Activated naive CD4-positive, alpha-beta T cell treated with anti-CD3 and anti-CD28 coated beads, Interleukin-2, amount 50 U/mL, for 24 hours (primary cell): ENCODE results near the gene NEXMIF.
"Not testable (repeated sequence)": the region's sequence is repeated elsewhere in the genome, so short reads cannot be mapped to it uniquely, and the experiment has no call there.

ENCODE experiments used
- H3K27ac Mint-ChIP-seq: one replicate; pipeline ENCODE4 v1.8.0; 2021; ENCODE audit warnings: mild to moderate bottlenecking, mixed read lengths
- H3K27me3 Mint-ChIP-seq: one replicate; pipeline ENCODE4 v1.8.0; 2021; ENCODE audit warnings: mixed read lengths
- H3K36me3 Mint-ChIP-seq: one replicate; pipeline ENCODE4 v1.8.0; 2021; ENCODE audit warnings: mixed read lengths
- H3K4me1 Mint-ChIP-seq: one replicate; pipeline ENCODE4 v1.8.0; 2021; ENCODE audit warnings: mixed read lengths
- H3K4me3 Mint-ChIP-seq: one replicate; pipeline ENCODE4 v1.8.0; 2021; ENCODE audit warnings: mild to moderate bottlenecking, mixed read lengths
- H3K9me3 Mint-ChIP-seq: one replicate; pipeline ENCODE4 v1.8.0; 2021; ENCODE audit warnings: mixed read lengths

The NEXMIF gene

GRCh38 chrX:74853255-74853654 is 72.0 kb downstream of the NEXMIF start:
- Mint-ChIP-seq H3K4me1 (no peaks in the 10 kb centered on the region), H3K27me3 (no peaks in the 10 kb centered on the region), H3K27ac (no peak overlapping the region), H3K9me3 (peaks cover 24% of the 10 kb centered on the region), H3K4me3 (no peak overlapping the region), H3K36me3 (peaks cover 9% of the 10 kb centered on the region)

GRCh38 chrX:74835566-74835965 is 89.7 kb downstream of the NEXMIF start:
- H3K27me3 Mint-ChIP-seq = peaks cover 1% of the 10 kb centered on the region
- no peaks in the 10 kb centered on the region for H3K4me1 Mint-ChIP-seq
- H3K27ac Mint-ChIP-seq = no peak overlapping the region
- peaks cover 5% of the 10 kb centered on the region for H3K9me3 Mint-ChIP-seq
- peaks cover 2% of the 10 kb centered on the region for H3K36me3 Mint-ChIP-seq
- H3K4me3 Mint-ChIP-seq = no peak overlapping the region

- H3K27me3 Mint-ChIP-seq, H3K27ac Mint-ChIP-seq, H3K36me3 Mint-ChIP-seq, H3K9me3 Mint-ChIP-seq, H3K4me3 Mint-ChIP-seq, H3K4me1 Mint-ChIP-seq: not testable (repeated sequence)
These were observed 105.5 kb downstream of the NEXMIF start for GRCh38 chrX:74819797-74820196.

DNA sequence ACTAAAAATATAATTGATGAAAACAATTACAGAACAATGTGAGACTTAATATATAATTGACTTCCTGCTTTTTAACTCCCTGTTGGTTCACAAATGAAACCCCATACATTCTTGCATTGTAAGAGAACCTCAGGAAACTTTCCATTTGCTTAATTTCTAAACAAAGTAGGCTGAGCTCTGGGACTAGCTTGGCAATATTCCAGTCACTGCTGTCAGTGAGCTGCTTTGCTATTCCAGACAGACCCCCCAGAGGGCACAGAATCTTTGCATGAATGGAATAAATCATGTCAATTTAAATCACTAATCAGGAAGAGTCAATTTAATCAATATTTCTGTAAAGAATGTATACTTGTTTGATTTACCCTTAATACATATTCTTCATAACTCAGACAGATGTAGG is 110.6 kb downstream of the NEXMIF start:
- Mint-ChIP-seq H3K27me3 (no peaks in the 10 kb centered on the region), H3K4me3 (no peak overlapping the region), H3K4me1 (no peaks in the 10 kb centered on the region), H3K27ac (no peak overlapping the region), H3K9me3 (no peaks in the 10 kb centered on the region), H3K36me3 (no peaks in the 10 kb centered on the region)

DNA sequence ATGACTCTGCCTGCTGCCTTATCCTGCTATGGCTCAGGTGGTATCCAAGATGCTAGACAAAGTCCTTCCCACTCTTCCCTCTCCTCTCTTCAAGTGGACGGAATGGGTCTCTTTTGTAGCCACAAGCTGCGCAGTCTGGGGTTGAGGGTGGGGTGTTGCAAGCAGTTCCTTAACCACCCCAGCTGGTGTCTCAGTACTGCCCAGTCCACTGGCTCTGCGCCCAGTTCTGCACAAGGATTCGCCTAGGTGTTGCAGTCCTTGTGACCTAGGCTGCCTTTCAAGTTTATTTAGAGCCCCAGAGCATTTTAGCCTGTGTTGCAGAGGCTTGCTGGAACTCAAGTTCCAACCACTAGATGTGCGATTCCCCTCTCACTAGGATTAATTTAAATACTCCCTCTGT is 120.7 kb downstream of the NEXMIF start:
- no peak overlapping the region for H3K4me3 Mint-ChIP-seq
- H3K36me3 Mint-ChIP-seq = no peaks in the 10 kb centered on the region
- H3K9me3 Mint-ChIP-seq = no peaks in the 10 kb centered on the region
- H3K27ac Mint-ChIP-seq = no peak overlapping the region
- H3K27me3 Mint-ChIP-seq = no peaks in the 10 kb centered on the region
- no peaks in the 10 kb centered on the region for H3K4me1 Mint-ChIP-seq

- no peaks in the 10 kb centered on the region for H3K27me3 Mint-ChIP-seq
- H3K4me3 Mint-ChIP-seq = no peak overlapping the region
- no peaks in the 10 kb centered on the region for H3K9me3 Mint-ChIP-seq
- H3K27ac Mint-ChIP-seq = no peak overlapping the region
- peaks cover 2% of the 10 kb centered on the region for H3K36me3 Mint-ChIP-seq
- H3K4me1 Mint-ChIP-seq = no peaks in the 10 kb centered on the region
These were observed 125.2 kb downstream of the NEXMIF start for GRCh38 chrX:74800062-74800461.

GRCh38 chrX:74797338-74797887 is 127.8 kb downstream of the NEXMIF start:
- Mint-ChIP-seq H3K4me3 (no peak overlapping the region), H3K27ac (no peak overlapping the region), H3K4me1 (no peaks in the 10 kb centered on the region), H3K36me3 (peaks cover 4% of the 10 kb centered on the region), H3K27me3 (peaks cover 1% of the 10 kb centered on the region), H3K9me3 (no peaks in the 10 kb centered on the region)

- H3K4me1 Mint-ChIP-seq = no peaks in the 10 kb centered on the region
- no peaks in the 10 kb centered on the region for H3K9me3 Mint-ChIP-seq
- H3K4me3 Mint-ChIP-seq = no peak overlapping the region
- H3K27me3 Mint-ChIP-seq = no peaks in the 10 kb centered on the region
- H3K27ac Mint-ChIP-seq = no peak overlapping the region
- H3K36me3 Mint-ChIP-seq = no peaks in the 10 kb centered on the region
These were observed 136.6 kb downstream of the NEXMIF start for GRCh38 chrX:74788545-74789086.

GRCh38 chrX:74784629-74785028 is 140.6 kb downstream of the NEXMIF start:
- Mint-ChIP-seq H3K27me3 (no peaks in the 10 kb centered on the region), H3K9me3 (no peaks in the 10 kb centered on the region), H3K4me1 (no peaks in the 10 kb centered on the region), H3K36me3 (no peaks in the 10 kb centered on the region), H3K27ac (no peak overlapping the region), H3K4me3 (no peak overlapping the region)

DNA sequence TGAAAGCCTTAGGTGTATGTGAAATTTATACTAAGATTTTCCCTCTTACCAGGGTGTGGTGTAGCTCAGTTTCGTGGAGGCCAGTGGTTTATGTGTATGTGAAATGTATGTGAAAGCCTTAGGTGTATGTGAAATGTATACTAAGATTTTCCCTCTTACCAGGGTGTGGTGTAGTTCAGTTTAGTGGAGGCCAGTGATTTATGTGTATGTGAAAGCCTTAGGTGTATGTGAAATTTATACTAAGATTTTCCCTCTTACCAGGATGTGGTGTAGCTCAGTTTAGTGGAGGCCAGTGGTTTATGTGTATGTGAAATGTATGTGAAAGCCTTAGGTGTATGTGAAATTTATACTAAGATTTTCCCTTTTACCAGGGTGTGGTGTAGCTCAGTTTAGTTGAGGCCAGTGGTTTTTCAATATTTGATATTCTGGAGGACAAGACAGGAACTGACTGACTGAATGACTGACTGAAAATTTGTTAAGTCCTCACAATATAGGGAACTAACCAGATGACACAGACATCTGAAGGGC is 143.7 kb downstream of the NEXMIF start:
- Mint-ChIP-seq H3K4me1 (no peaks in the 10 kb centered on the region), H3K9me3 (no peaks in the 10 kb centered on the region), H3K27ac (no peak overlapping the region), H3K4me3 (no peak overlapping the region), H3K27me3 (no peaks in the 10 kb centered on the region), H3K36me3 (no peaks in the 10 kb centered on the region)

GRCh38 chrX:74779175-74779574 is 146.1 kb downstream of the NEXMIF start:
- no peaks in the 10 kb centered on the region for H3K27me3 Mint-ChIP-seq
- no peaks in the 10 kb centered on the region for H3K36me3 Mint-ChIP-seq
- H3K4me3 Mint-ChIP-seq = no peak overlapping the region
- H3K27ac Mint-ChIP-seq = no peak overlapping the region
- H3K4me1 Mint-ChIP-seq = no peaks in the 10 kb centered on the region
- H3K9me3 Mint-ChIP-seq = no peaks in the 10 kb centered on the region

DNA sequence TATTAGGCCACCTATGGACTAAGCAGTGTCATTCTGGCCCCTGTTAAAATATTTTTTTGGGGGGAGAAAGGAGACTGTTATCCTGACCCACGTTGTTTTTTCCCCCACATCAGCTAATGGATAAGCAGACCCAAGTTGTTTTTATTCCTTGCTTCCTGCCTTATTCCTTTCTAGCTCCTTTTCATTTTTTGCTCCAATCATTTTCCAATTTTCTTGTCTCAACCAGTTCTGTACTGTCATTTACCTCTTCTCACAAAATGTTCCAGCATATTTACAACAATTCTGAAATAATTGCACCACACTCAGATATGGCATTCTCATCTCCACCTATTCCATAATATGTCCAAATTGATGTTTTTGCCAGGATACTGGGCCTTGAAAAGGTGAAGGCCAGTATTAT is 150.3 kb downstream of the NEXMIF start:
- H3K27ac Mint-ChIP-seq = no peak overlapping the region

GRCh38 chrX:74736450-74736849 is 188.8 kb downstream of the NEXMIF start:
- Mint-ChIP-seq H3K9me3 (no peaks in the 10 kb centered on the region), H3K27me3 (no peaks in the 10 kb centered on the region), H3K27ac (no peak overlapping the region), H3K36me3 (no peaks in the 10 kb centered on the region), H3K4me1 (no peaks in the 10 kb centered on the region), H3K4me3 (no peak overlapping the region)

More for the DNA sequence above, 150.3 kb downstream of the NEXMIF start:
- no peaks in the 10 kb centered on the region for H3K36me3 Mint-ChIP-seq
- H3K9me3 Mint-ChIP-seq = no peaks in the 10 kb centered on the region
- no peaks in the 10 kb centered on the region for H3K27me3 Mint-ChIP-seq
- H3K4me3 Mint-ChIP-seq = no peak overlapping the region
- no peaks in the 10 kb centered on the region for H3K4me1 Mint-ChIP-seq

DNA sequence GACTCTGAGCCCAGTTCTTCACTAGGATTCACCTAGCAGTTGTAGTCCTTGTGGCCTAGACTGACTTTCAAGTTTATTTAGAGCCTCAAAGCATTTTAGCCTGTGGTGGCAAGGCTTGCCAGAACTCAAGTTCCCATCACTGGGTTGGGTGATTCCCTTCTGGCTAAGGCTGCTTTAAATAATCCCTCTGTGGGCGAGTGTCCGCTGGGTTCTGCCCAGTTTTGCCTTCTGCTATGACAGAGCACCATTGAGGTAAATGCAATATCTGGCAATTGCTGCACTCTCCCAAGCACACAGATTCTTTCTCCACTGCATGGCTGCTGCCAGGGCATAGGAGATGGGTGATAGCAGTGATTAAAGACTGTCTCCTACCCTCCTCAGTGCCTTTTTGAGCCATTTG is 220.0 kb downstream of the NEXMIF start:
- Mint-ChIP-seq H3K4me1 (no peaks in the 10 kb centered on the region), H3K27me3 (peaks cover 3% of the 10 kb centered on the region), H3K36me3 (no peaks in the 10 kb centered on the region), H3K9me3 (no peaks in the 10 kb centered on the region), H3K27ac (no peak overlapping the region), H3K4me3 (no peak overlapping the region)

GRCh38 chrX:74701343-74701742 is 223.9 kb downstream of the NEXMIF start:
- H3K4me1 Mint-ChIP-seq, H3K9me3 Mint-ChIP-seq, H3K36me3 Mint-ChIP-seq, H3K27ac Mint-ChIP-seq, H3K4me3 Mint-ChIP-seq, H3K27me3 Mint-ChIP-seq: not testable (repeated sequence)

GRCh38 chrX:74684466-74684865 is 240.8 kb downstream of the NEXMIF start:
- Mint-ChIP-seq H3K27ac (no peak overlapping the region), H3K27me3 (no peaks in the 10 kb centered on the region), H3K4me1 (no peaks in the 10 kb centered on the region), H3K9me3 (no peaks in the 10 kb centered on the region), H3K36me3 (no peaks in the 10 kb centered on the region), H3K4me3 (no peak overlapping the region)
